Right lobe of liver (tissue), 4 donors: ENCODE results near the gene SLMAP.

Experiments used
- CTCF ChIP-seq, 4 donors: fragments of 200-600 bp in 3 of 4; fragments of 450-650 bp in 1 of 4; IDR thresholded peaks; one replicate each; pipeline versions ENCODE4 v1.5.1 to v1.8.0; 2016 to 2022; ENCODE audit warnings: antibody characterized with exemption in 4 of 4, mild to moderate bottlenecking in 2 of 4
- POLR2A ChIP-seq: fragments of 450-650 bp; IDR thresholded peaks from one replicate; pipeline ENCODE4 v1.6.1; 2017; ENCODE audit warnings: antibody characterized with exemption, mild to moderate bottlenecking
- donor health status: DM: no; HTN: no; CAD: no.
- donor health status: DM: no; HTN: no; CAD: no.
- donor health status: DM: no; HTN: yes; CAD: no.

- TF ChIP-seq CTCF (IDR thresholded peaks at IDR 0.05) (no peak), POLR2A (no peak)
Observed at GRCh38 chr3:57735405-57735804, 20.7 kb upstream of the SLMAP start.
